SK-N-SH treated with all-trans-retinoic acid at 6 μM for 48 hours (cell line): ENCODE data around the gene PPP6R2.

Source experiments
- ATAC-seq: fragments of 200-7000 bp; cut with Tn5 transposase; 3 replicates; pipeline ENCODE4 v1.9.1; 2020; ENCODE audit warnings: mild to moderate bottlenecking, moderate library complexity
- ARNTL ChIP-seq: fragments of 450-650 bp; formaldehyde crosslinking; IDR thresholded peaks from 2 replicates; pipeline ENCODE4 v1.5.0; 2020; ENCODE audit warnings: low read depth, mild to moderate bottlenecking, moderate library complexity, borderline replicate concordance
- BACH2 ChIP-seq: fragments of 250-450 bp; sonication (Bioruptor Pico); IDR thresholded peaks from 2 replicates; pipeline ENCODE4 v1.9.0; 2021; ENCODE audit warnings: mild to moderate bottlenecking, borderline replicate concordance
- CREB5 ChIP-seq: fragments of 250-450 bp; sonication (Bioruptor Pico); IDR thresholded peaks from 2 replicates; pipeline ENCODE4 v1.5.1; 2020; ENCODE audit warnings: low read depth, mild to moderate bottlenecking, moderate library complexity
- CSDC2 ChIP-seq: fragments of 250-450 bp; sonication (Bioruptor Pico); IDR thresholded peaks from 2 replicates; pipeline ENCODE4 v1.5.0; 2020; ENCODE audit warnings: mild to moderate bottlenecking, moderate library complexity
- CSRNP3 ChIP-seq: fragments of 250-450 bp; sonication (Bioruptor Pico); IDR thresholded peaks from 2 replicates; pipeline ENCODE4 v1.5.1; 2021; ENCODE audit warnings: mild to moderate bottlenecking, moderate library complexity
- ESRRG ChIP-seq: fragments of 250-450 bp; sonication (Bioruptor Pico); IDR thresholded peaks from 2 replicates; pipeline ENCODE4 v1.6.1; 2021; ENCODE audit warnings: mild to moderate bottlenecking
- GLIS3 ChIP-seq: fragments of 250-450 bp; sonication (Bioruptor Pico); IDR thresholded peaks from 2 replicates; pipeline ENCODE4 v1.5.0; 2020; ENCODE audit warnings: mild to moderate bottlenecking, moderate library complexity
- ISL1 ChIP-seq: fragments of 250-450 bp; sonication (Bioruptor Pico); IDR thresholded peaks from 2 replicates; pipeline ENCODE4 v2.1.2; 2022; ENCODE audit warnings: mild to moderate bottlenecking, moderate library complexity
- OSR1 ChIP-seq: fragments of 250-450 bp; sonication (Bioruptor Pico); IDR thresholded peaks from 2 replicates; pipeline ENCODE4 v1.8.0; 2022; ENCODE audit warnings: moderate library complexity, mild to moderate bottlenecking, inconsistent platforms
- PPARA ChIP-seq: fragments of 250-450 bp; sonication (Bioruptor Pico); IDR thresholded peaks from 2 replicates; pipeline ENCODE4 v1.5.0; 2020; ENCODE audit warnings: mild to moderate bottlenecking, borderline replicate concordance
- RARB ChIP-seq: fragments of 250-450 bp; sonication (Bioruptor Pico); IDR thresholded peaks from 2 replicates; pipeline ENCODE4 v1.8.0; 2021; ENCODE audit warnings: mild to moderate bottlenecking, moderate library complexity
- SNAI2 ChIP-seq: fragments of 250-450 bp; sonication (Bioruptor Pico); IDR thresholded peaks from 2 replicates; pipeline ENCODE4 v1.5.0; 2020; ENCODE audit warnings: mild to moderate bottlenecking, moderate library complexity
- TCF4 ChIP-seq: fragments of 250-450 bp; sonication (Bioruptor Pico); IDR thresholded peaks from 2 replicates; pipeline ENCODE4 v1.8.0; 2021; ENCODE audit warnings: mild to moderate bottlenecking, moderate library complexity, borderline replicate concordance
- TSHZ2 ChIP-seq: fragments of 250-450 bp; sonication (Bioruptor Pico); IDR thresholded peaks from 2 replicates; pipeline ENCODE4 v1.5.0; 2020; ENCODE audit warnings: mild to moderate bottlenecking, moderate library complexity
- ZC3H10 ChIP-seq: fragments of 250-450 bp; sonication (Bioruptor Pico); IDR thresholded peaks from 2 replicates; pipeline ENCODE4 v1.5.1; 2021; ENCODE audit warnings: mild to moderate bottlenecking, moderate library complexity
- ZFP3 ChIP-seq: fragments of 250-450 bp; sonication (Bioruptor Pico); IDR thresholded peaks from 2 replicates; pipeline ENCODE4 v1.5.0; 2020; ENCODE audit warnings: mild to moderate bottlenecking, moderate library complexity
- ZFP30 ChIP-seq: fragments of 450-650 bp; formaldehyde crosslinking; IDR thresholded peaks from 2 replicates; pipeline ENCODE4 v1.5.0; 2022; ENCODE audit warnings: mild to moderate bottlenecking, moderate library complexity
- ZNF565 ChIP-seq: fragments of 450-650 bp; formaldehyde crosslinking; conservative IDR thresholded peaks from 2 replicates; pipeline ENCODE4 v1.5.0; 2020; ENCODE audit warnings: low read depth, mild to moderate bottlenecking, moderate library complexity
- ZNF70 ChIP-seq: fragments of 450-650 bp; formaldehyde crosslinking; IDR thresholded peaks from 2 replicates; pipeline ENCODE4 v1.5.0; 2020; ENCODE audit warnings: mild to moderate bottlenecking, moderate library complexity
- ZNF8 ChIP-seq: fragments of 450-650 bp; formaldehyde crosslinking; IDR thresholded peaks from 2 replicates; pipeline ENCODE4 v1.5.0; 2020; ENCODE audit warnings: mild to moderate bottlenecking, moderate library complexity

Gene PPP6R2

DNA sequence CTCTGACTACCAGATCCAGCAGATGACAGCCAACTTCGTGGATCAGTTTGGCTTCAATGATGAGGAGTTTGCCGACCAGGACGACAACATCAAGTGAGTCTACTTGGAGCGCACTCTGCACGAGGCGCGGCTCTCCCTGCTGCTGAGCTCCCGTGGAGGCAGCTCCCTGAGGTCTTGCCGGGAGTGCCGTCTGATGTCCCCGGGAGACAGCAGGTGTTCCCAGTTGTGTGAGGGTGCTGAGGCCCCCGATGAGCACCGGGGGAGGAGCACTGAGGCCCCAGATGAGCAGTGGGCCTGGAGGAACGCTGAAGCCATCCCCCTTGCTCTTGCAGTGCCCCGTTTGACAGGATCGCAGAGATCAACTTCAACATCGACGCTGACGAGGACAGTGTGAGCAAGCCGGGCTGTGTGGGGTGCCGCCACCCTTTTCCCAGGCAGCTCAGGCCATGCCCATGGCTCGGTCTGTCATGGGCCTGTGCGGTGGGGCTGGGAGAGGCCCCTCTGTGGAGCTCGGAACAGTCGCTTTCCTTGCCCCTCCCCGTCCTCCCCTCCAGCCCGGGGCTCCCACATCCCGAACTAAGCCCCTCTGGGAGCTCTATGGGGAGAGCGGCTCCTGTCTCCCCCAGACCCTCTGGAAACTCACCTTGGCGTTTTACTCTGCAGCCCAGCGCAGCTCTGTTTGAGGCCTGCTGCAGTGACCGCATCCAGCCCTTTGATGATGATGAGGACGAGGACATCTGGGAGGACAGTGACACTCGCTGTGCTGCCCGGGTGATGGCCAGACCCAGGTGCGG lies 94.6 kb downstream of the PPP6R2 start:
- TF ChIP-seq ZNF565 (no peak), ZFP3 (CRISPR knock-in tag) (no peak), ZNF70 (CRISPR knock-in tag) (no peak), CSDC2 (CRISPR knock-in tag) (no peak), TCF4 (no peak), ZC3H10 (CRISPR knock-in tag) (no peak), PPARA (CRISPR knock-in tag) (no peak), CSRNP3 (CRISPR knock-in tag) (no peak), GLIS3 (CRISPR knock-in tag) (no peak), ARNTL (no peak), ISL1 (no peak), ZNF8 (no peak), OSR1 (CRISPR knock-in tag) (no peak), ZFP30 (CRISPR knock-in tag) (no peak), RARB (CRISPR knock-in tag) (no peak), CREB5 (CRISPR knock-in tag) (no peak)
- ATAC-seq, result no peak

GRCh38 chr22:50438305-50439275 lies 95.5 kb downstream of the PPP6R2 start:
- no peak for ATAC-seq
- TF ChIP-seq ZNF565 (no peak), BACH2 (CRISPR knock-in tag) (no peak), ISL1 (no peak), SNAI2 (CRISPR knock-in tag) (no peak), ZFP30 (CRISPR knock-in tag) (no peak)

- no peak for TF ChIP-seq ZC3H10 (CRISPR knock-in tag)
- TF ChIP-seq PPARA (CRISPR knock-in tag), result no peak
- no peak for TF ChIP-seq ZNF565
- no peak for TF ChIP-seq ZFP3 (CRISPR knock-in tag)
- no peak for TF ChIP-seq ESRRG
- ATAC-seq, result no peak
Measured at GRCh38 chr22:50439314-50439870, 96.3 kb downstream of the PPP6R2 start.

- TF ChIP-seq ESRRG (no peak), OSR1 (CRISPR knock-in tag) (no peak), ZNF8 (no peak), ISL1 (no peak), ARNTL (no peak)
- TF ChIP-seq, all 23 proteins: peak for 0
- ATAC-seq, result no peak
Measured at GRCh38 chr22:50439871-50440331, 96.8 kb downstream of the PPP6R2 start.

GRCh38 chr22:50440544-50441249 lies 97.6 kb downstream of the PPP6R2 start:
- TF ChIP-seq ISL1 (no peak), ZNF565 (no peak), TSHZ2 (CRISPR knock-in tag) (no peak), CREB5 (CRISPR knock-in tag) (no peak), PPARA (CRISPR knock-in tag) (no peak), OSR1 (CRISPR knock-in tag) (no peak), GLIS3 (CRISPR knock-in tag) (no peak), ZNF8 (no peak), ZFP30 (CRISPR knock-in tag) (no peak), CSDC2 (CRISPR knock-in tag) (no peak)
- ATAC-seq, result no peak
